A673 (cell line): ENCODE measurements around the gene NAA10.

Experiments used
- CTCF ChIP-seq: fragments of 300-800, 200-600 bp; sonication (generic); conservative IDR thresholded peaks from 2 replicates; pipeline ENCODE4 v1.5.1; 2017; ENCODE audit warnings: low read depth, mild to moderate bottlenecking, antibody characterized with exemption, low read length, moderate library complexity, mixed read lengths
- EZH2 ChIP-seq: fragments of 200-600 bp; sonication (generic); IDR thresholded peaks from 2 replicates; pipeline ENCODE4 v1.6.1; 2017; ENCODE audit warnings: borderline replicate concordance, low read depth, mild to moderate bottlenecking, mixed read lengths, antibody characterized with exemption, low read length; ENCODE audit not compliant: poor library complexity, severe bottlenecking

- TF ChIP-seq CTCF (no peak), EZH2 (no peak)
These were observed 34.5 kb upstream of the NAA10 start for GRCh38 chrX:153969125-153969903.
